ENCODE results near the gene LASP1.

DNA sequence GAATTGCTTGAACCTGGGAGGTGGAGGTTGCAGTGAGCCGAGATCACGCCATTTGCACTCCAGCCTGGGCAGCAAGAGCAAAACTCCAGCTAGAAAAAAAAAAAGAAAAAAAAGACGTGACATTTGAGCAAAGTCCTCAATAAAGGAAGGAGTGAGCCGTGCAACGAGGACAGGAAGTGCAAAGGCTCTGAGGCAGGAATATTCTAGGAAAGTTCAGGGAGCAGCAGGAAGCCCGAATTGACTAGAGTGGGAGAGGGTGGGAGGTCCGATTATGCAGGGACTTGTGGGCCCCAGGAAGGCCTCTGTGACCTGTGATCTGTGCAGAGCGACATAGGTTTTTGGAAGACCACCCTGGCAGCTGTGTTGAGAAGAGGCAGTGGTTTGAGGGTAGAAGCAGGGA, 46.9 kb downstream of the LASP1 start:
- TF ChIP-seq POLR2A (IDR thresholded peaks at IDR 0.05), result no peak
- TF ChIP-seq EP300 (IDR thresholded peaks at IDR 0.05), result no peak
